ENCODE data around the gene TRMT5.

The TRMT5 gene, protein sequence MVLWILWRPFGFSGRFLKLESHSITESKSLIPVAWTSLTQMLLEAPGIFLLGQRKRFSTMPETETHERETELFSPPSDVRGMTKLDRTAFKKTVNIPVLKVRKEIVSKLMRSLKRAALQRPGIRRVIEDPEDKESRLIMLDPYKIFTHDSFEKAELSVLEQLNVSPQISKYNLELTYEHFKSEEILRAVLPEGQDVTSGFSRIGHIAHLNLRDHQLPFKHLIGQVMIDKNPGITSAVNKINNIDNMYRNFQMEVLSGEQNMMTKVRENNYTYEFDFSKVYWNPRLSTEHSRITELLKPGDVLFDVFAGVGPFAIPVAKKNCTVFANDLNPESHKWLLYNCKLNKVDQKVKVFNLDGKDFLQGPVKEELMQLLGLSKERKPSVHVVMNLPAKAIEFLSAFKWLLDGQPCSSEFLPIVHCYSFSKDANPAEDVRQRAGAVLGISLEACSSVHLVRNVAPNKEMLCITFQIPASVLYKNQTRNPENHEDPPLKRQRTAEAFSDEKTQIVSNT

DNA sequence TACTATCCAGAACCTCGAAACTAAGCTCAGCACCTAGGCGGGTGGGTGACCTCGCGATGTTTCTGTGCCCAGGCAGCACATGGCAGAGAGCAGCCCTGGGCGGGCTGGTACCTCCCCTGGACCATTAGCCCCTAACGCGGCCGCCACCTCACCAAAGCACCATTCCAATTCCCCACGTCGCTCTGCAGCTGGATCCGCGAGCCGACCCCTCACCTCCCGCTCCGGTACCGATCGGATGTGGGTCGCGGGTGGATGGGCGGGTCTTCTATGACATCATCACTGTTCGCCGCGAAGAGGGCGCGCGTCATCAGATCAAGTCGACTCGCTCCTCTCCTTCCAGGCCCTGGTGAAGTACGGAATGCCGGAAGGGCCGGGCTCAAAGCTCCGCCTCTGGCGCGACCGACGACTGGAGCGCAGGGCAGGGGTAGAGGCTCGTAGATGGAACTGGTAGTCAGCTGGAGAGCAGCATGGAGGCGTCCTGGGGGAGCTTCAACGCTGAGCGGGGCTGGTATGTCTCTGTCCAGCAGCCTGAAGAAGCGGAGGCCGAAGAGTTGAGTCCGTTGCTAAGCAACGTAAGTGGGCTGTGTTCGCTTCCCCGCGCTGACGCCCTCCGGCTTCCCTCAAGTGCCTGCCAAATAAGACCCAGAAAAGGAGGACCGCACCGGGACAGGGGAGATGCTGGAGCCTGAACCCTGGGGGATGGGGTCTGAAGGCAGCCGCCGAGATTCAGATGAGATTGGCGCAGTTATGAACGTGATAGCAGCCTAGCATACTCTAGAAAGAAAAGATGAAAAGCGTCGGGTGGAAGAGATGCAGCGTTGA, at the start of gene TRMT5, which contains the start of gene SLC38A6:
Gene TRMT5, minus strand, starts transcription at position 269 of the 822 bp plus-strand sequence. Its CDS starts 106 bp downstream, at position 163.
Gene SLC38A6, plus strand, starts transcription at position 435 of the 822 bp plus-strand sequence. Its CDS starts 33 bp downstream, at position 468.
- peak; percentile 85 to 91 for ATAC-seq

DNA sequence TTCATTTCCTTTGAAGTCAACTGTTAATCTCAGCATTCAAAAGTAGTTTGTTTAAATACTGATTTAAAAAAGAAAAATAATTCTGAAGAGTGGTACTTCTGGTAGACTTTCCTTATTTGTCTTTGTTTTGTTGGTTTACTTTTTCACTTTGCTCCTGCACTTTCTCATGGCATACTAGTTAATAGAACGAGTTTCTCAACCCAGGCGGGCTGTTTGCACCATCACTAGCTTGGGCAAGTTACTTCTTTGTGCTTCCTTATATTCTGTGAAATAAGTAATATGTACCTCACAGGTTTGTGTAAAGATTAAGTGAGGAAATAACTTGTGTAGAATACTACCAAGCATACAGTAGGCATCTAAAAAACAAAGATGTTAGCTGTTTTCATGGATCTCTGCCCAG, 45.6 kb upstream of the TRMT5 start:
- ATAC-seq: no peak

DNA sequence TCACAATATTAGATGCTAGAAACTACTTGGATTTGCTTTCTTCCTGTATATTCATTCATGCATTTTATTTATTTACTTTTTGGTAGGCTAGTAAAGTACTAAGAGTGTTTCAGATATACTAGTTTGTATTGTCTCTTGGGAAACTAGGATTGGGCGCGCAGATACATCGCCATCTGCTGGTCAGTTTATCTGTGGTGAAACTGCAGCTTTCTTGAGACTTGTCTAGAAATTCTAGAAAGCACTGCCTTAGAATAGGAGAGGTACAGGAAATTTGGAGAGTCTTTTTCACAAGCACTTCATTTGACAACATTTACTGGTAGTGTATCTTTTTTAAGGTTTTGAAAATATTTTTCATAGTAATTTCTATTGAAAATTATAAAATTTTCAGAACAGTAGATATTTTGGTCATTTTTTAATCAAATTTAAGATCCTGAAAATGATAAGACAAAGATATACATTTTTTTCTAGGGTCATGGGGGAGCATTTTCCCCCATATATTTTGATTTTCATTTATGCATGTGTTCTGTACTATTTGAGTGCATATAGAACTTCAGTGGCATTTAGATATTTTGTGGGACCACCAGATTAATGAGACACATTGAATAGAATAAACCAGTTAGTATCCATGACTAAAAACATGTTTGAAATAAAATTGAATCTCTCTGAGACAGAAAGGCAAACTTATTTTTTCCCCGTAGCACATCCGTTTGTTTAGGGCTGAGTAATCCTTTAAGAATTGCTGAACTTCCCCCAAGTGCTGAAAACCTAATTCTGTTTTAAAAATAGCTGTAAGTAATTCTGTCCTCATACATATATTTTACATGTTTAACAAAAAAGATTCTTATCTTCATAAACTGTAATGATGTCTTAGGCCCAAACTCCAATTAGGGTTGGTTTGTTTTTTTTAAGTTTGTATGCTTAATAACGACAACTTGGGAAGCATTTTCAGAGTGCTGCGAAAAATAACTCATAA, 44.7 kb upstream of the TRMT5 start:
- peak in 1 of 2 donors; percentile 41 for ATAC-seq

DNA sequence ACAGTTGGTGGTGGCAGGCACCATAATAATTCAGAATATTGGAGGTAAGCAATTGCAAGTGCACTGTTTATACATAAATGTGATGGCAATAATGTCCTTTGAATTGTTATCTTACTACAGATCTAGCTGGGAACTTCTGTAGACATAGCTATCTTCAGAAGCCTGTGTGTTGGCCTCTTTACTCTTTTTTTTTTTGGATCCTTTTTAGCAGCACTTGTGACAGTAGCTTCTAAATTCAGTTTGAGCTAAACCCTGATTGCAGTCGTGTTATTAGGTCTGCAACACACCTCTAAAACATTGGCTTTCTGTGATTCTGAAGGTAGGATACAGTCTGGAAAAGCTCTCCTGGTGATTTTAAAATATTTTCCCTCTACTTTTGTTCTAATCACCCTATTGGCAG, 38.7 kb upstream of the TRMT5 start:
- ATAC-seq: no peak

DNA sequence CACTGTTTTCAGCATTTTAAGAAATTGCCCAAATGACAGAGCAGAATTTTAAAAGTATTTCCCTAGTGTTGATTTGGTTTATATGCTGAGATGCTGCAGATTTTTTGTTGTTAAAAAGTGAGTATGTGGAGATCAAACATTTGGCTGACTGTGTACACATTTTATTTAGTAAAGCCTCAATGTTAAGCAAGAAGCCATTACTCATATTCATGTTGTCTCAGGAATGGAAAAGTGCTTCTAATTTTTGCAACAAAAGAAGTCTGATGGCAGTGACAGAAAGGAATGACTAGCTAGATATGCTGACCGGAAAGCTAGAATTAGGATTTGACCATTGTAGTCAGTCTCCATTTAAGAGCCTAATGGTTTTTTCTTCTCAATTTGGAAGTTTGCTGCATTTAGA, 22.7 kb upstream of the TRMT5 start:
- ATAC-seq: no peak

DNA sequence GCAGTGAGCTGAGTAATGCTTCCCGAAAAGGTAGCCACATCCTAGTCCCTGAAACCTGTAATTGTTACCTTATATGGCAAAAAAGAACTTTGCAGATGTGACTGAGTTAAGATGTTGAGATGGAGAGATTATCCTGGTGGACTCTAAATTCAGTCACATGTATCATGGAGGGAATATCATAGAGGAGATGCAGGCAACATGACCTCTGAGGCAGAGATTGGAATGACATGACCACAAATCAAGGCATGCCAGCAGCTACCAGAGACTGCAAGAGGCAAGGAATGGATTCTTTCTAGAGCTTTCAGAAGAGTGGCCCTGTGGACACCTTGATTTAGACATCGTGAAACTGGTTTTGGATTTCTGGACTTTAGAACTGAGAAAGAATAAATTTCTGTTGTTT, 18.7 kb upstream of the TRMT5 start:
- no peak for ATAC-seq

DNA sequence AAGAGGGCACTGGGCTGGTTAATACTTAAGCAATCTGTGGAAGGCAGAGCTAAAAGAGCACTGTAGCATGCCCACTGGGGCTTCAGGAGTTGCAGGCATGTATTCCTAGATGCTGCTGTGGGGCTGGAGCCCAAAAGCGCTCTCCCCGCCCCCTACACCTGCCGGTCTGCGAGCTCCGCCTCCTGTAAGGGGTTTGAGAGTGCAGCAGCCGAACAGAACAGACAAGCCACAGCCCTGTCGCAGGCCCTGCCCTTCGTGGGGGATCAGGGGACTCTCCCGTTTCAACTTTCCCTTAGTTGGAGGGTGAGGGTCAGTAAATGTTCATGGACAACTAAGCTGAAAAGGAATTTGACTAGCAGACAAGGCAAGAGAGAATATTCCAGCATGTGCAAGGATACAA, 17.7 kb upstream of the TRMT5 start:
- ATAC-seq: no peak

DNA sequence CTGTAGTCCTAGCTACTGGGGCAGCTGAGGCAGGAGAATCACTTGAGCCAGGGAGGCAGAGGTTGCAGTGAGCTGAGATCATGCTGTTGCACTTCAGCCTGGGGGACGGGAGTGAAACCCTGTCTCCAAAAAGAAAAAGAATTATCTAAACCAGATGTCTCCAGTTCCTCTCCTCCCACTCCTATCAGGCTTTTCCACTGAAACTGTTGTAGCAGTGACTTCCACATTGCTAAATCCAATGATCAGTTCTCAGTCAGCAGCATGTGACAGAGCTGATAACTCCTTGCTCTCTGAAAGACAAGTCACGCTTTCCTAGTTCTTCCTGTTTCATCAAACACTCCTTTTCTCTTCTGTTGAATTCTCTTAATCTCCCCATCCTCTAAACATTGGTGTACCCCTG, 8.7 kb upstream of the TRMT5 start:
- ATAC-seq: no peak

DNA sequence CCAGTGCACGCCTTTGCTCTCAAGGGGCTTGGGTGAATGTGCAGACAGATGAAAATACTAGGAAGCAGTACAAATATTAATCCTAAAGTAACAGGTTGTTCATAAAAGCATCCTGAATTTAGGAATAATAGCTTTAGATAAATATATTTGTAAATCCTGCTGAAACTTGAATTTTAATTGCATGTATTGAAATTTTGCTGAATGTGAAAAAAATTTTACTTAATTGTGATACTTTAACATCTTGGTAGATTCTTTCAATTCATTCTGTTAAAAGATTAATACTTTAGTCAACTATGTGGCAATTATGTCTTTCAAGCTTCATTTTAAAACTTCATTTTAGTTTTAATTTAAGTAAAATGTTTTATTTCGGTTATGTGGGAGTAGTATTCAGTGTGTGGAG, 5.6 kb upstream of the TRMT5 start:
- ATAC-seq: no peak

DNA sequence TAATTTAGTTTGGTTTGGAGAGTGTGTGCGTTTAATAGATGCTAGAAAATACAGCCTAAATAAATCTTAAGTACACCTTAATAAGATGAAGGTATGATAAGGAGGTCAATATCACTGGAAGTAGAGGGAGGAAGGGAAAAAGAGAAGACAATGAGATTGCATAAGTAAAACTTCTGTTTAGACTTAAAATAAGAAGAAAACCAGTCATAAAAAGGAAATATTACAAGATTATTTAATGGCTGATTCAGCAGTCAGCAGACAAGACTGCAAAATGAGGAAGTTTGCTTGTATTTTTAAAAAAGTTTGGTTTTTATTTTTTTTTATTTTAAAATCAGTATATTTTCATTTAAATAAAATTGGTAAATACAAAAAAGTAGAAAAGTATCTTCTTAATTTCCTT, 3.3 kb upstream of the TRMT5 start:
- ATAC-seq: no peak

DNA sequence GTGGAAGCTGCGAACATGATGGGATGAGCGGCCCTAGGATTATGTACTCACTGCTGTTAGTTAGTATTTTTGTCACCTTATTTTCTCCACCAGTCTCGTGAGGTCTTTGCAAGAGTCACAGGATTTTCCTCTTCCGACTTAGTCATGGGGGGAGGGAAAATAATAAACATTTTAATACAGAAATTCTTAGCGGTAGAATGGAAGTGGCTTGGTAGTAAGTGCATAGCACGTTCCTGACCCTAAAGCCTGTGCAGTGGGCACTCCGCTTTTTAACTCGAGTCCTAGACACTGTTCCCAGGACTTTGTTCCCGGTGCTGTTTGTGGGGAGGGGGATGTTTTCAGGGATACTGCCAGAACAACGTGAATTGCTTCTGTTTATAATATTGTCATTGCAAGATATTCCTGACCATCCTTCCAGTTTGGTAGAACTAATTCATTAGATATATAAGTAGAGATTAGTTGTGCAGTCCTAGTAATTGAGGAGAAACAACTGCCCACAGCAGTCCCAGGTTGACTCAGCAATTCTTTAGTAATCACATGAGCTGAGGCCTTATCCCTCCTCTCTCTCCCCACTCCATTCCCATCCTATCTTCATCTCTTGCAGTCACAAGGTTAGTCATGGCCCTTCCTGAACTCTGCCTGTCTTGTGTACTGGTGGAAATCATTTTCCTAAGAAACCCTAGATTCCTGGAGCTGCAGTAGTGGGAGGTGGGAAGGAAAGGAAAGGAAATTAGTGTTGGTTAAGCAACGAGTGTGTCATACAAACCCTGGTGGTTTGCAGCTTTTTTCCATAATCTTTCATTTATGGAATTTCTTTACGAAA, 965 bp upstream of the TRMT5 start:
- no peak for ATAC-seq

DNA sequence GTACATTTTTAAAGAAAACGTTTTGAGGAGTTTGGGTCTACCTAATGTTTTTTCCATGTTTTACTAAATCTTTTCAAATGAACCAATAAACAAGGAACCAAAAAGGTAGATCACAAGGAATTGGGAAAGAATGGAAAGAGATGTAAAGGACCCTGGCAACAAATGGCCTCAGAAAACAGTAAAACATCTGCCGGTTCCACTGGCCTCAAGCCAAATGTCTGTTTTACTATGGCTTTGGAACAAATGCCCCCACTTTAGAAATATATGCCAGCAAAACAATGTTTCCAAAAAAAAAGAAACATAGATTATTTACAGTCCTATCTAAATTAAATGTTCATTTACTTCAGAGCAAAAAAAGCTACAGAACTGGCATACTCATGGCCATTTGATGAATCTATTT, 3.0 kb downstream of the TRMT5 start:
- no peak for ATAC-seq

DNA sequence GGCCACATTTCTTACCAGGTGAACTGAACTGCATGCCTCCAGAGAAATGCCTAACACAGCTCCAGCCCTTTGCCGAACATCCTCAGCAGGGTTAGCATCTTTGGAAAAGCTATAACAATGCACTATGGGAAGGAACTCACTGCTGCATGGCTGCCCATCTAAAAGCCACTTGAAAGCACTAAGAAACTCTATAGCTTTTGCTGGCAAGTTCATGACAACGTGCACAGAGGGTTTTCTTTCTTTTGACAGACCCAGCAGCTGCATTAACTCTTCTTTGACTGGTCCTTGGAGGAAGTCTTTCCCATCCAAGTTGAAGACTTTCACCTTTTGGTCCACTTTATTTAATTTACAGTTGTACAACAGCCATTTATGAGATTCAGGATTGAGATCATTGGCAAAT, 5.3 kb downstream of the TRMT5 start:
- ATAC-seq: no peak

DNA sequence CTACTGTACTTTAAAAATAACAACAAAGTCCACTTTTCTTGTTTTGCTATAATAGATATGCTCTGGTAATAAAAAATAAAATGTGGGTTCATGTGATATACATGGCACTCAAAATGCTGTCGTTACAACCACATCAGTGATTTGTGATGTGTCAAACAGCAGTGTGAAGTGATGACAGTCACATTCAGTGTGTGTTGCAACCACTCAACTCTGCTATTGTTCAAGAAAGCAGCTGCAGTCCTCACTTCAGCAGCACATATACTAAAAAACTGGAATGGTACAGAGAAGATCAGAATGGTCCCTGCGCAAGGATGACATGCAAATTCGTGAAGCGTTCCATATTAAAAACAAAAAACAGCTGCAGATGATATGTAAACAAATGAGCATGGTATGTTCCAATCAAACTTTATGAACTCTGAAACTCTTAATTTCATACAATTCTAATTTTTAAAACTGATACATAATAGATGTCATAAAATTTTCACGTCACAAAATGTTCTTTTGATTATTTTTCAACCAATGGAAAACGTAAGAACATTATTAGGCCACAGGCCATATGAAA, 6.7 kb downstream of the TRMT5 start:
- no peak for ATAC-seq

DNA sequence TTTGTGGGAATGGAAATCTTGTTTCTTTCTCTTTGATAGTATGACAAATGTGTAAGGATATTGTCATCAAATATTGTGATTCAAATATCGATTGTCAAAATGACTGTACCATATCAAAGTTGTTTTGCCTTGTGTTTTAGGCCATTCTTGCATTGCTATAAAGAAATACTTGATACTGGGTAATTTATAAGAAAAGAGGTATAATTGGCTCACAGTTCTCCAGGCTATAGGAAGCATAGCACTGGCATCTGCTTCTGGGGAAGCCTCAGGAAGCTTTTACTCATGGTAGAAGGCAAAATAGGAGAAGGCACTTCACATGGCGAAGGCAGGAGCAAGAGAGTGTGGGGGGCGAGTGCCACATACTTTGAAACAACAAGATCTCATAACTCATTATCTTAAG, 7.8 kb downstream of the TRMT5 start:
- ATAC-seq: no peak

DNA sequence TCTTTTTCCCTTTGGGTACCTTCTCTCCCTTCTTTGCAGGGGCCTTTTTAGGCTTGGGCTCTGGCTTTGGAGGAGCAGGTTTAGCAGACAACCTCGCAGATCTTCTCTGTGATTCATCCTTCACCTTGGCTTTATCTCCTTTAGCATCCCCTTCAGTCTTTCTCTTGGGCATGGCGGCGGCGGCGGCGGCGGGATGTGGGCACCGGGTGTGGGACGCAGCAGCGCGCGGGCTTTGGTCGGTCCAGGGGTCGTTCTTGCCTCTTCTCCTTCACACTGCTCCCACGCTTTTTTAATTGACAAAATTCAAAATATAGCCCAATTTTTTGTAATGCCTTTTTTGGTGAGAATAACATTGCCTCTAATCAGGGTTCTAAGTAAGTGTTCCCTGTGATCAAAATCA, 8.6 kb downstream of the TRMT5 start:
- no peak for ATAC-seq

DNA sequence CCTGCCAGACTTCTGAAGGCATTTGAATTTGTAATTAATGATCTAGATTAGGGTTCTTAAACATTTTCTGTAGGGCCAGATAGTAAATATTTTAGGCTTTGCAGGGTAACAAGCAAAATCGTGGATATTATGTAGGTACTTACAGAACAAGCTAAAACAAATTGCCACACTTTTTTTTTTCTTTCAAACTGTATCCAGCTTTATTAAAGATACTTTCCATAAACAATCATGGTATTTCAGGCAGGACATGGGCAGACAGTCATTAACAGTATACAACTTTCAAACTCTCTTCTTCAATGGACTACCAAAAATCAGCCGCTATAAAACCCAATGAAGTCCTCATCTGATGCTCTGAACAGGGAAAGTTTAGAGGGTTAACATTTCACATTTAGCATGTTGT, 9.6 kb downstream of the TRMT5 start:
- ATAC-seq: no peak

DNA sequence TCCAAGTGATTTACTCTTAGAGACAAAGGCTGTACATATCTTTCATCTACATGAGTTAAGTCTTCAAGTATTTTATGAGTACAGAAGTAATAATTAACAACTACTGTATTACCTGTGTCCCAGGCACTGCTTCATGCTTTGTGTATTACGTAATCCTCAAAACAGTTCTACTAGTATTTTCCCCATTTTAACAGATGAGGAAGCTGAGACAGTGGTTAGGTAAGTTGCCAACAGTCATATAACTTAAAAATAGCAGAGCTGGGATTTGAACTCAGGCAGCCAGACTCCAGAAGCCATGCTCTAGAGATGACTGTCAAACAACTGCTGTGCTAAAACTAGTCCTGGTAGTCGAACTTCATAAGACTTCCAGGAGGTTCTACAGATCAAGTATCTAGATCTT, 10.7 kb downstream of the TRMT5 start:
- ATAC-seq: no peak

DNA sequence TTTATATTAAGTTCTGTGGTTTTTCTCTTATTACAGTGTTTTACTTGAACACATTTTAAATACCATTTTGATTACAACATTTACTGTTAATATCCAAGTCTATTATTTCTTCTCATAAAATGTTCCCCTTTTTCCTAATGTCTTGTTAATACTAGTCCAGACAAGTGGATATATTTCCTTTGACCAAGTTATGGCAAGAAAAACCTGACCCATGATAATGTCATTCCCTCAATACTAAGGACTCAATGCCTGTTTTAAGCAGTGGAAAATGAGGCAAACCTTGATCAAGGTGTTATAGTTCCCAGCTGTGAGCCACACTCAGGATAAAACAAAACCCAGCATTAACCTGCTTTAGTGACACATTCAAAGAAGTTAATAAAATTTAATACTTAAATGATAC, 12.2 kb downstream of the TRMT5 start:
- ATAC-seq: no peak

DNA sequence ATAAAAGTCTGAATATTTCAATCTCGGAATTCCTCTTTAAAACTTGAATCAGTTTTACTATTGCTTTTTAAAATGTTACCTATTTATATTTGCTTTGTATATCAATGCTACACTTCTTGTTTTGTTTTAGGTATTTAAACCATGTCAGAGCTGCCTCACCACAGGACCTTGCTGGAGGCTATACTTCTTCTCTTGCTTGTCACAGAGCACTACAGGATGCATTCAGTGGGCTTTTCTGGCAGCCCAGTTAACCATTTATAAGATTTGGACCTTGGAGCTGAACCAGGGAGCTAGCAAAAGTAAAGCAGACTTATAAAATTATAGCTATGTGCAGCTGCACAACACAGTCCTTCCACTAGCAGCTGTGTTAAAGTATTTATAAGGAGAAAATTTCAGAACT, 12.8 kb downstream of the TRMT5 start:
- no peak for ATAC-seq

DNA sequence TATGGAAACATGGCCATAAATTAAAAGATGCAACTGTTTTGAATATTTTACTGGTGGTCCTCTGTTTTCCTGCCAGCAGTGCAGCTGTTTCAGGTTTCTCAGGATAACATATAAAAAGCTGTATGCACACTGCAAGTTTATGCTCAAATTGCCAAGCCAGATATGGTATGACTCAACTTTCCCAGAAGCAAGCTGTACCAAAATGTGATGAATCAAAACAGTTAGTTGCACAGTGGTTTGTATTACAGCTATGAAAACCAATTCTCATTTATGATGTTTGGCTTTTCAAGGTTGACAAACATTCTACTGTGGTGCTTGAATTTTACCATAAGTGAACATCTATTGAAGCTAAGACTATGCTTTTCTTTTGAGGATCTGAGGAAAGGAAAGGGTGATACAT, 15.5 kb downstream of the TRMT5 start:
- peak; percentile 58 to 60 for ATAC-seq
